Measurements from ENCODE around the gene JAKMIP3.

DNA sequence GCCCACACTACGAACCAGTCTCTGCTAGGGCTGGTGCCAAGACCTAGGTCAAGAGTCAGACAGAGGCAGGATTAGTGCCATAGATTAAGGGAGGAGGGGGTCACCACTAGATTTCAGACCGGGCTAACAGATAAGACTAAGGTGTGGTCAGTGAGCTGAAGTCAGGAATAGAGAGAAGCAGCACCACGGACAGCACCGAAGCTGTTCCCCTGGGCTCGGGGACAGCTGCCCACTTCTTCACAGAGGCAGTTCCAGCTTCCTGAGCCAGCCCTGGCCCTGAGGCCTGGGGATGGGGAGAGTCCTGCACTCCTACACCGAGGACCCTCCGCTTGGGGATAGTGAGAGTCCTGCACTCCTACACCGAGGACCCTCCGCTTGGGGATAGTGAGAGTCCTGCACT lies 11.2 kb upstream of the JAKMIP3 start:
- TF ChIP-seq, protein P1, sequence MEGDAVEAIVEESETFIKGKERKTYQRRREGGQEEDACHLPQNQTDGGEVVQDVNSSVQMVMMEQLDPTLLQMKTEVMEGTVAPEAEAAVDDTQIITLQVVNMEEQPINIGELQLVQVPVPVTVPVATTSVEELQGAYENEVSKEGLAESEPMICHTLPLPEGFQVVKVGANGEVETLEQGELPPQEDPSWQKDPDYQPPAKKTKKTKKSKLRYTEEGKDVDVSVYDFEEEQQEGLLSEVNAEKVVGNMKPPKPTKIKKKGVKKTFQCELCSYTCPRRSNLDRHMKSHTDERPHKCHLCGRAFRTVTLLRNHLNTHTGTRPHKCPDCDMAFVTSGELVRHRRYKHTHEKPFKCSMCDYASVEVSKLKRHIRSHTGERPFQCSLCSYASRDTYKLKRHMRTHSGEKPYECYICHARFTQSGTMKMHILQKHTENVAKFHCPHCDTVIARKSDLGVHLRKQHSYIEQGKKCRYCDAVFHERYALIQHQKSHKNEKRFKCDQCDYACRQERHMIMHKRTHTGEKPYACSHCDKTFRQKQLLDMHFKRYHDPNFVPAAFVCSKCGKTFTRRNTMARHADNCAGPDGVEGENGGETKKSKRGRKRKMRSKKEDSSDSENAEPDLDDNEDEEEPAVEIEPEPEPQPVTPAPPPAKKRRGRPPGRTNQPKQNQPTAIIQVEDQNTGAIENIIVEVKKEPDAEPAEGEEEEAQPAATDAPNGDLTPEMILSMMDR (conservative IDR thresholded peaks at IDR 0.05; ENCODE audit: low read depth, low read length): no peak
- TF ChIP-seq EZH2 (IDR thresholded peaks at IDR 0.05; ENCODE audit: borderline replicate concordance, low read depth, low read length, poor library complexity, severe bottlenecking): no peak

All from A673 (cell line).